Measurements from ENCODE around the gene FGD3.

DNA sequence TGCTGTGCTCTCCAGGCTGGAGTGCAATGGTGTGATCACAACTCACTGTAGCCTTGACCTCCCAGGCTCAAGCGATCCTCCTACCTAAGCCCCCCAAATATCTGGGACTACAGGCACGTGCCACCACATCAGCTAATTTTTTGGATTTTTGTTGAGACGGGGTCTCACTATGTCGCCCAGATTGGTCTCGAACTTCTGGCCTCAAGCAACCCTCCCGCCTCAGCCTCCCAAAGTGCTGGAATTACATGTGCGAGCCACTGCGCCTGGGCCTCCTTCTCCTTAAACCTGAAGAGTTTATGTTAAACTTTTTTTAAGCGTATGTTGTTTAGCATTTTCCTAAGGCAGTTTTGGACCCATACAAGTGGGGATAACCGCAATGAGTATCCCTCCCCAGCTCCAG is 80.4 kb downstream of the FGD3 start:
- no peak for TF ChIP-seq CEBPB (IDR thresholded peaks at IDR 0.05)
- TF ChIP-seq, protein P1, sequence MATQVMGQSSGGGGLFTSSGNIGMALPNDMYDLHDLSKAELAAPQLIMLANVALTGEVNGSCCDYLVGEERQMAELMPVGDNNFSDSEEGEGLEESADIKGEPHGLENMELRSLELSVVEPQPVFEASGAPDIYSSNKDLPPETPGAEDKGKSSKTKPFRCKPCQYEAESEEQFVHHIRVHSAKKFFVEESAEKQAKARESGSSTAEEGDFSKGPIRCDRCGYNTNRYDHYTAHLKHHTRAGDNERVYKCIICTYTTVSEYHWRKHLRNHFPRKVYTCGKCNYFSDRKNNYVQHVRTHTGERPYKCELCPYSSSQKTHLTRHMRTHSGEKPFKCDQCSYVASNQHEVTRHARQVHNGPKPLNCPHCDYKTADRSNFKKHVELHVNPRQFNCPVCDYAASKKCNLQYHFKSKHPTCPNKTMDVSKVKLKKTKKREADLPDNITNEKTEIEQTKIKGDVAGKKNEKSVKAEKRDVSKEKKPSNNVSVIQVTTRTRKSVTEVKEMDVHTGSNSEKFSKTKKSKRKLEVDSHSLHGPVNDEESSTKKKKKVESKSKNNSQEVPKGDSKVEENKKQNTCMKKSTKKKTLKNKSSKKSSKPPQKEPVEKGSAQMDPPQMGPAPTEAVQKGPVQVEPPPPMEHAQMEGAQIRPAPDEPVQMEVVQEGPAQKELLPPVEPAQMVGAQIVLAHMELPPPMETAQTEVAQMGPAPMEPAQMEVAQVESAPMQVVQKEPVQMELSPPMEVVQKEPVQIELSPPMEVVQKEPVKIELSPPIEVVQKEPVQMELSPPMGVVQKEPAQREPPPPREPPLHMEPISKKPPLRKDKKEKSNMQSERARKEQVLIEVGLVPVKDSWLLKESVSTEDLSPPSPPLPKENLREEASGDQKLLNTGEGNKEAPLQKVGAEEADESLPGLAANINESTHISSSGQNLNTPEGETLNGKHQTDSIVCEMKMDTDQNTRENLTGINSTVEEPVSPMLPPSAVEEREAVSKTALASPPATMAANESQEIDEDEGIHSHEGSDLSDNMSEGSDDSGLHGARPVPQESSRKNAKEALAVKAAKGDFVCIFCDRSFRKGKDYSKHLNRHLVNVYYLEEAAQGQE (IDR thresholded peaks at IDR 0.05): no peak

Measured in A549 (cell line).